GM21825 (cell line): ENCODE data around the gene EBP.

ENCODE experiments used
- ATAC-seq: cut with Tn5 transposase; IDR thresholded peaks from one replicate; pipeline ENCODE4 v1.9.1; 2021; ENCODE audit warnings: mild to moderate bottlenecking, moderate library complexity; ENCODE audit not compliant: unreplicated experiment

Gene EBP

GRCh38 chrX:48521353-48522243 is at the start of gene EBP:
Gene EBP, plus strand, starts transcription at chrX:48521808. Its CDS starts 1,964 bp downstream, at chrX:48523772.
- peak; percentile 96 for ATAC-seq

GRCh38 chrX:48472225-48472624 is 49.4 kb upstream of the EBP start:
- no peak for ATAC-seq

- ATAC-seq = no peak
Measured at GRCh38 chrX:48472851-48473703, 48.5 kb upstream of the EBP start.

- ATAC-seq = no peak
Measured at GRCh38 chrX:48473704-48473990, 48.0 kb upstream of the EBP start.

GRCh38 chrX:48474127-48474526 is 47.5 kb upstream of the EBP start:
- no peak for ATAC-seq

- no peak for ATAC-seq
Measured at GRCh38 chrX:48474581-48474980, 47.0 kb upstream of the EBP start.

- no peak for ATAC-seq
Measured at GRCh38 chrX:48475296-48475695, 46.3 kb upstream of the EBP start.

- ATAC-seq = peak; percentile 70
Measured at GRCh38 chrX:48475774-48476577, 45.6 kb upstream of the EBP start, which contains the start of gene FTSJ1. Gene FTSJ1, plus strand, starts transcription at chrX:48476199. Its CDS starts 1,849 bp downstream, at chrX:48478048.

- no peak for ATAC-seq
Measured at GRCh38 chrX:48476919-48477318, 44.7 kb upstream of the EBP start.

GRCh38 chrX:48477960-48478755 is 43.5 kb upstream of the EBP start:
- ATAC-seq = no peak

- no peak for ATAC-seq
Measured at GRCh38 chrX:48478806-48479205, 42.8 kb upstream of the EBP start.

GRCh38 chrX:48480142-48480541 is 41.5 kb upstream of the EBP start:
- ATAC-seq = no peak

GRCh38 chrX:48480583-48480982 is 41.0 kb upstream of the EBP start:
- no peak for ATAC-seq

- no peak for ATAC-seq
Measured at GRCh38 chrX:48482526-48482925, 39.1 kb upstream of the EBP start.

- no peak for ATAC-seq
Measured at GRCh38 chrX:48487362-48487798, 34.2 kb upstream of the EBP start.

- ATAC-seq = no peak
Measured at GRCh38 chrX:48488034-48488433, 33.6 kb upstream of the EBP start.

GRCh38 chrX:48489296-48489695 is 32.3 kb upstream of the EBP start:
- ATAC-seq = no peak

GRCh38 chrX:48489892-48490291 is 31.7 kb upstream of the EBP start:
- no peak for ATAC-seq

- no peak for ATAC-seq
Measured at GRCh38 chrX:48490661-48491060, 30.9 kb upstream of the EBP start.

- no peak for ATAC-seq
Measured at GRCh38 chrX:48491809-48492208, 29.8 kb upstream of the EBP start.
